NCI-H128 (cell line): Measurements from ENCODE around the gene PPTC7.
"Not testable (repeated sequence)": the region's sequence is repeated elsewhere in the genome, so short reads cannot be mapped to it uniquely, and the experiment has no call there.

Source experiments
- DNase-seq: peaks from one replicate; lab custom pipeline; 2025; ENCODE audit not compliant: unreplicated experiment; lab: John Stamatoyannopoulos, UW

Gene PPTC7

DNA sequence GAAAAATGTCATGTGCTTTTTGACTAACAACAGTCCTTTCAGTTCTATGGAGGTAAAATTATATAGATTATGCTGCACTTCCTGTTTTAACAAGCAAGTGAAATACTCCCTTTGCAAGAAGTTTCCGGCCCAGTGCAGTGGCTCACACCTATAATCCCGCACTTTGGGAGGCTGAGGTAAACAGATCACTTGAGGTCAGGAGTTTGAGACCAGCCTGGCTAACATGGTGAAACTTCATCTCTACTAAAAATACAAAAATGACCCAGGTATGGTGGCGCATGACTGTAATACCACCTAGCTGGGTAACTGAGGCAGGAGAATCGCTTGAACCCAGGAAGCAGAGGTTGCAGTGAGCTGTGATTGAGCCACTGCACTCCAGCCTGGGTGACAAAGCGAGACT is 20.7 kb downstream of the PPTC7 start:
- DNase-seq, result not testable (repeated sequence)

DNA sequence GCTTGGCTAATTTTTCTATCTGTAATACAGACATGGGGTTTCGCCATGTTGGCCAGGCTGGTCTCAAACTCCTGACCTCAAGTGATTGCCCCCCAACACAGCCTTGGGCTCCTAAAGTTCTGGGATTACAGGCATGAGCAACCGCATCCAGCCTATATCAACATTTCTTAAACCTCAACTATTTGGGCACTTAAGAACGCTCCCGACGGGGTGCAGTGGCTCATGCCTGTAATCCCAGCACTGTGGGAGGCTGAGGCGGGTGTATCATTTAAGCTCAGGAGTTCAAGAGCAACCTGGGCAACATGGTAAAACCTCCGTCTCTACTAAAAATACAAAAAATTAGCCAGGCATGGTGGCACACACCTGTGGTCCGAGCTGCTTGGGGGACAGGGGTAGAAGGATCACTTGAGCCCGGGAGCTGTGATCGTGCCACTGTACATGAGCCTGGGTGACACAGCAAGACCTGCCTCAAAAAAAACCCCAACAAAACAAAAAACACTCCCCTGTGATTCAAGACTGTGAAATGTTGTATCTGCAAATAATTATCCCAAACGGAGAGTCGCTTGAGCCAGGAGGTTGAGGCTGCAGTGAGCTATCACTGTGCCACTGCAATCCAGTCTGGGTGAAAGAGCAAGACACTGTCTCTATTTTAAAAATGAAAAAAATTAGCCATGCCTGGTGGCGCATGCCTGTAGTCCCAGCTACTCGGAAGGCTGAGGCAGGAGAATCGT is 21.5 kb downstream of the PPTC7 start:
- no peak for DNase-seq

DNA sequence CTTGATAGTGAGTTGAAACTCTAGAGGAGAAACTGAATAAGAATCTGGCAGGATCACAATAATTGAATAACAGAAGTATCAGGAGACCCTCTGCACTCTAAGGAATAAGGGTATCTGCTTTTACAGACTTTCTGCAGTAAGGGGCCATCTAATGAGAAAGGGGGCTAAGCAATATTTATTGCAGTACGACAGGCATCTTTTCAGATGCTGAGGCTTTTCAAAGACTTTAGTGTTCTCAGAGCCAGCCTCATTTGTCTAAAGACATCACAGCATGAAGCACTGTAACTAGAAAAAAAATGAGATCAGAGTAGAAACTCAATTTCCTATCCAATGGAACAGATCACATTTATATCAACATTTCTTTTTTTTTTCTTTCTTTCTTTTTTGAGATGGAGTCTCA is 22.2 kb downstream of the PPTC7 start:
- no peak for DNase-seq

DNA sequence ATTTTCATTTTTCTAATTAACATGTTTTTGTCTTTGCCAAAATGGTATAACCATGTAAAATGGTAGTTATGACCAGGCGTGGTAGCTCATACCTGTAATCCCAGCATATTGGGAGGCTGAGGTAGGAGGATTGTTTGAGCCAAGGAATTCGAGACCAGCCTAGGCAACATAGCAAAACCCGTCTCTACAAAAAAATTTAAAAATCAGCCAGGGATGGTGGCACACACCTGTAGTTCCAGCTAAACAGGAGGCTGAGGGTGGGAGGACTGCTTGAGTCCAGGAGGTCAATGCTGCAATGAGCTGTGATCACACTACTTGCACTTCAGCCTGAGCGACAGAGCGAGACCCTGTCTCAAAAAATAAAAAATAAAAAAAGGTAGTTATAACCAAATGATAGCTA is 23.1 kb downstream of the PPTC7 start:
- DNase-seq, result no peak

DNA sequence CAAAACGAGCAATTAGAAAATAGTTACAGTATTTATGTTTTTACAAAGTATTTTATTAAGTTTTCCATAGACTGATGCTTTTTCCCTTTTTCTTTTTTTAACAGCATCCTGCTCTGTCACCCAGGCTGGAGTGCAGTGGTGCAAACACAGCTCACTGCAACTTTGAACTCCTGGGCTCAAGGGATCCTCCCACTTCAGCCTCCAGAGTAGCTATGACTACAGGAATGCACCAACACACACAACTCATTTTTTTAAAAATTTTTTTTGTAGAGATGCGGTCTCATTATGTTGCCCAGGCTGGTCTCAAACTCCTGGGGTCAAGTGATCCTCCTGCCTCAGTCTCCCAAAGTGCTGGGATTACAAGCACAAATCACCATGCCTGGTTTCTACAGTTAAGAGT is 24.2 kb downstream of the PPTC7 start:
- not testable (repeated sequence) for DNase-seq

DNA sequence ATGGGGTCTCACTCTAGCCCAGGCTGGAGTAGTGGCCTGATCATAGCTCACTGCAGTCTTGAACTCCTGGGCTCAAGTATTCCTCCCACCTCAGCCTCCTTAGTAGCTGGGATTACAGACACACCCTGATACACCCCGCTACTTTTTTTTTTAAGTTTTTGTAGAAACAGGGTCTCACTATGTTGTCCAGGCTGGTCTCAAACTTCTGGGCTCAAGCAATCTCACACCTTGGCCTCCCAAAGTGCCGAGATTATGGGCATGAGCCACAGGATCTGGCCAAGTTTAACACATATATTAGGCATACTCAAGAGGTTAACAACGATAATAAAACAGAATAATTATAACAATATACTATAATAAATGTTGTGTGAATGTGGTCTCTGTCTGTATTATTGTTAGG is 25.8 kb downstream of the PPTC7 start:
- DNase-seq, result no peak

DNA sequence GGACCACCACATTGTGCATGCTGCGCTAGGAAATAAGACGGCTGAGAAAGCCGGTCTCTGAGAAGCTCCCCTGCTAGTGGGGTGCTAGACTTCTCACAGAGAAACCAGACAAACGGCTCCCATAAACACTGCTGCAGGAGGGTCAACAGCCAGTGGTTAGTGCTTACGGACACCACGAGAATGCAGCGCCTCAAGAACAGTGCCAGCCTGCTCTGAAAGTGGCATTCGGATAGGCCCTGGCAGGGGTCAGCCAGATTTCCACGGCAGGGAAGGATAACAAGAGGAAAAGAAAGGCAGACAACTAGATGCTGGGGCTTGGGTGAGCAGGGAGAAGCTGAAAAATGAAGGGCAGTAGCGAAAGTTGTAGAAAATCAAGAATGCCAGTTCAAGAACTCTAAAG is 26.4 kb downstream of the PPTC7 start:
- no peak for DNase-seq

DNA sequence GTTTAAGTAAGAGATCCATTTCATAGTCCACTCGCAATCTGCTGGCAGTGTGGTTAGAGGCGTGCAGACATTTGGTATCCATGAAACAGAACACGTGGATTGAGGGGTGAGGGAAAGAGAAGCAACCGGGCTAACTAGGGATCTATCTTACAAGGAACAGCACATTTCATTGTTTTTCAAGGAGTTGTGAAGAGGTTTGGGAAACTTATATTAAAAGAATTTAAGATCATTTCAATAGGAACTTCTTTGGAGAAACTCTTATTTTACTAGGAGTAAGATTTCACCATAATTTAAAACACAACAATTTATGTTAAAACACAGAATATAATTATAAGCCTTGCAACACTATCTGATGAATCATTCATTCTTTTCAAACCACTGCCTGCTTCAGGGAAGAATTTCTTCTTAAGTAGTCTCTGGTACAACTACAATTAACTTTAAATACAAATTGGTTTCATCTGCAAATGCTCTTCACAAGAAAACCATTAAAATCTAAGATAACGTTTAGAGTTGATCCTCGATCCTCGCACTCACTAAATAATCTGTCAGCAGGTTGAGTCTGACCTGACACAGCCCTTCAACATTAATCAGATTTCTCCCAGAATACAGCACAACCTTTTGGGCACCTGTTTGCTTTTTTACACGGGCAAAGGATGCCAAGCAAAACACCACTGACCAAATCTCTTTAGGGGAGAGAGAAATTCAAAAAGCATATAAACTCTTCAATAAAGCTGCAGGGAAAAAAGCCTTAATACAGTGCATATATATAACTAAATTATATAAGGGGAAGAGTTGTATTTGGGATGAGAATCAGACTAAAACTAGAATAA is 27.3 kb downstream of the PPTC7 start:
- DNase-seq, result no peak

DNA sequence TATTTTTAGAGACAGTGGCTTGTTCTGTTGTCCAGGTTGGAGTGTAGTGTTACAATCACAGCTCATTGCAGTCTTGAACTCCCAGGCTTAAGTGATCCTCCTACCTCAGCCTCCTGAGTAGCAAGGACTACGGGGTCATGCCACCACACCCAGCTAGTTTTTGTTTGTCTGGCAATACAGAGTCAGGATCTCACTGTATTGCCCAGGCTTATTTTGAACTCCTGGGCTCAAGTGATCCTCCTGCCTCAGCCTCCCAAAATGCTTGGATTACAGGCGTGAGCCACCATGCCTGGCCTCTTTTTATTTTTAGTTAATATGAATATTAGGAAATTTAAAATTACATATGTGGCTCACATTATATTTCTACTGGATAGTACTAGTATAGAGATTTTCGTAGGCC is 28.9 kb downstream of the PPTC7 start:
- DNase-seq, result no peak

DNA sequence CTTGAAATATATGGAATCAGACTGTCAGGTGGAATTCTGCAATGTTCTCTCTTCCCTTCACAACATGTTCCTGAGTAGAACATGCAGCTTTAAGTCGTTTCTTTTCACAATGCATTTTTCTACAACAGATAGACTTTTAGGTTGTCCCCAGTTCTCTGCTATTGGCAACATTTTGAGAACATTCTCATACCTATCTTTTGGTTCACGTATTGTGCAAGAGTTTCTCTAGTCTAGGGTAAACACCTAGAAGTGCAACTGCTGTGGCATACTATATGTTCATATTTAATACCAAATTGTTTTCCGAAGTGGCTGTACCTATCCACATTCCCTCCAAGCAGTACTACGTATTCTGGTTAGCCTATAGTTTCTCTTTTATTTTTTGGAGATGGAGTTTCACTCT is 32.1 kb downstream of the PPTC7 start:
- DNase-seq, result no peak

DNA sequence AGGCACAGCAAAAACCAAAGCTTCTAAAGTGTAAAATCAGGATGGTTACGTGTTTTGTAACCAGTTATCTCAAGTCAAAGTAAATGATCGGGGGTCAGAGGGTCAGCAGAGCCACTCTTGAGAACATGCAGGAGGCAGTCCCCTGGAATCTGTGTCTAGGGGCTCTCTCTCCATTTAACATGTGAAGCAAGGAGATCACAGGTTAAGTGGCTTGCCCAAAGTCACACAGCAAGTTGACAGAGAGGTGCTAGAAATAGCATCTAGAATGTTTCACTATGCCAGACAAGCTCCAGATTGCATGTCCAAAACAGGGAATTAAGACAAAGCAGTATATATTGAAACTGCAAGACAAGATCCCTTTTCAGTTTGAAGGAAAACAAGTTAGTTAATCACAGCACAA is 33.4 kb downstream of the PPTC7 start:
- no peak for DNase-seq

DNA sequence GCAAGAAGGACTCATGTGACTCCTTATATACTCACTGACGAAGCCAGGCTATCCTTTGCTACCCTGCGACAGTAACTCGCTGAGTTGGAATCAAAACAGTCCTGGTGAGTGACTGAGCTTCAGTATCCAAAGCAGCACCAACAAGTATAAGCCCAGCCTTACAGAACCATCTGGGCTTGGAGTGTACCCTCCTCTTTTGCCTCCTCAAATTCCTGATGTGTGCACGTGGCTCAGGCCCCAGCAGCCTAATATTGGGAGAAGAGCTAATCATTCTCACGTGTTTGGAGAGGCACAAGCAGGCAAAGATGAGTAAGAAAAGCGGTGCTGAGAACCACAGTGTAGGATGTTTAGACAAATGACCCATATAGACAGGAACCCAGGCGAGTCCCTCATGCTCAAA is 34.4 kb downstream of the PPTC7 start:
- no peak for DNase-seq

DNA sequence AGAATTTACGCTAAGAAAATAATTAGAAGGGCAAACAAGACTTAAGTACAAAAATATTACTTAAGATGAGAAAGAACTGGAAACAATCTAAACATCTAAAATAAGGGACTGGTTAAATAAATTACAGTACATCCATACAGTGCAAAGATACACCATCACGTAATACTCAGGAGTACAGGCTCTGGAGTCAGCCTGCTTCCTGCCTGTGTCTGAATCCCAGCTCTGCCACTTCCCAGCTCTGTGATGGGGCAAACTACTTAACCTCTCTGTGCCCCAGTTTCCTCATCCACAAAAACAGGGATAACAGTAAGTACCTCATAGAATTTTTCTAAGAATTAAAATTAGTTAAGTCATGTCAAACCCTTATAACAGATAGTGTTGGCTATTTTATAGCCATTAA is 36.0 kb downstream of the PPTC7 start:
- DNase-seq, result no peak

DNA sequence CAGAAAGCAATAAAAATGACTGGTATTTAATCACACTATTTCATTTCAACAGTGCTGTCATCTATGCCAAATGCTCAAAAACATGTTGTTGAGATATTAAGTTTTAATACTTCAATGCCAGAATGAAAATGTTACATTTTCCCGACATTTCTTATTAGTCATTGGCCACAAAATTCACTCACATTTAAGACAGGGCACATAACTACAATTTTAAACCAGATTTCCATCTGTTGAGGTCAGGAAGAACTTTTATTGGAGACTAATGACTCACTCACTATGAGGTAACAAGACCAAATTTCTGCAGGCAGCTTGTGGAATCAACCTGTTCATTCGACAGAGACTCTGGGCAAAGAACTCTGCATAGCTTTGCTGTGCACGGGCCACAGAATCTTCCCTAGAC is 36.8 kb downstream of the PPTC7 start:
- DNase-seq, result no peak

DNA sequence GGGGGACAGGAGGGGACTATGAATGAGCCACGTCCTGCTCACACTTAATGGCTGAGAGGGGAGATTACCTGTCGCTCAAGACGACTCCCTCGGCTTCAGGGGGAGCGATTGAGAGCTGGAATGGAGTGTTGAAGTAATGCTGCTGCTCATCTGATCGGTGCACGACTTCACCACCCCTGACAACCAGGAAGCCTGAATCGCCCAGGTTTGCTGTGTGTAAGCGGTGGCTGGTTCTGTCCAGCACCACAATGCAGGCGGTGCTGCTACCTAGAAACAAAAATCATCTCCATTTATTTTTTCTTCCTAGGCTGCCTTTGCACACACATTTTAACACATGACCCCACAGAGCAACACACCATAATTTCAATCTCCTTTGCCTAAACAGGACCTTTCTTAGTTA is 37.3 kb downstream of the PPTC7 start:
- no peak for DNase-seq

DNA sequence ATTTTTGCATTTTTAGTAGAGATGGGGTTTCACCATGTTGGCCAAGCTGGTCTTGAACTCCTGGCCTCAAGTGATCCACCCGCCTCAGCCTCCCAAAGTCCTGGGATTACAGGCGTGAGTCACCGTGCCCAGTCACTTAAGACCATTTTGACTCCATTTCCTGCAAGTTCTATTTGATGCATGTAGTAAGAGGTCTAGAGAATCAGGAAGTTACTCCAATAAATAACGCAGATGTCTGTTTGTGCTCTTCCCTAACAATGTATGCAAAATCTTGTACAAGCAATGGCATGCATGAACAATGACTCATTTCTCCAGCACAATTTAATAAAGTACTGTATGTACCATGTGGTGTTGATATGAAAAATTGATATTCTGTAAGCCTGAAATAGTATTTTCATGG is 37.9 kb downstream of the PPTC7 start:
- DNase-seq, result not testable (repeated sequence)

DNA sequence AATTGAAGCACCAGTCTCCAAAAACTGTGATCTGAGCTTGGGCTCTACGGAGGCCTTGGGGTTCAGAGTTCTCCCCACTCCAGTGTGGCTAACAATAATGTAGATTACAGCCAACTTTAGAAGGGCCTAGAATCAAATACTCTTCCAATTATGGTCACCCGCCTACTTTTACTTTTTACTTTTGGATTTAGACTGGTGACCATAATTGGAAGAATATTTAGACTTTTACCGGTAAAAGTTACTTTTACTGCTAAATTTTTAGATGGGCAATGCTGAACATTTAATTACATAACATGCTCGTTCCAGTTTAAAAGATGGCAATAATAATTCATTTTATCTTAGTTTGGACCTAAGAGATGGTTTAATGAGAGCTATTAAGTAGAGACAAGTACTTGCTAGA is 39.2 kb downstream of the PPTC7 start:
- DNase-seq, result no peak

DNA sequence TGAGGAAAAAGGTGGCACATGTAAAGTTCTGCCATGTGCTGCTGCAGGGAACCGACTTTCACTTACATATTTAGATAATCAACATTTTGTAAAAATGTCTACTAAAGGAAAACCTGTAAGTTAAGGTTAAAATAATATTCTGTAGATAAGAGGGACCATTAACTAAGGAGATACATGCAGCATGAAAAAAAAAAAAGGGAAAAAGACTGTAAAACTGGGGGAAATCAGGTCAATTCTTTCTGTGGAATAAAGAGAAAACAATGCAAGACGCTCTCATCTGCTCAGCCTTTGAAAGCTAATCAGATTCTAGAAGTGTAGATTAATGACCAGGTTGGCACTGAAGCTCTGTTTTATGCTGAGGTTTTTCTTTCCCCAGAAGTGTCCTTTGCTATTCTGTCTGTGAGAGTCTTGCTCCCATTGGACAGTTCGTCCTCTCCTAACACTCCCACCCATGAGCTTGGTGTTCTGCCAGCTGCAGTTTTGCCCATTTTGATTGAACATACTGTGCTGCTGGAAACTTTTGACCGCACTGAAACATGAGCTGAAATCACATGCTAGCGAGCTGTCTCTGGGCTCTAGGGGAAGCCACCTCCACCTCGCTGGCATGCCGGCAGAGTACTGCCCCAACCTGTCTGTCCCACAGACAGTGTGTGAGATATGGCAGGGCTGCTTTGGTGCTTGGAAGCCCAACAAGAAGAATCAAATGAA is 39.7 kb downstream of the PPTC7 start:
- DNase-seq, result no peak

DNA sequence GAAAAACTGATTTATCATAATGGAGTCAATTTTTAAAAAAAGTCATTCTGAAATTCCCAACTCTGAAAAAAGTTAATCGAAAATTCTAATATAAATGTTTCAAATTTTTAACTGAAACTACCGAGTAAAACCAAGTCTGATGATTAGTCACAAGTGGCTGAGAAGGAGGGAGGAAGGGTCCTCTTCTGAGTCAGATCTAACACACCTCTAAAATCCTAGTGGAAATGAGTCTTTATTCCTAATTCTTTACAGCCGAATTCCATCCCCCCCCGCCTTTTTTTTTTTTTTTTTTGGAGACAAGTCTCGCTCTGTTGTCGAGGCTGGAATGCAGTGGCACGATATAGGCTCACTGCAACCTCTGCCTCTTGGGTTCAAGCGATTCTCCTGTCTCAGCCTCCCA is 43.1 kb downstream of the PPTC7 start:
- DNase-seq, result no peak

DNA sequence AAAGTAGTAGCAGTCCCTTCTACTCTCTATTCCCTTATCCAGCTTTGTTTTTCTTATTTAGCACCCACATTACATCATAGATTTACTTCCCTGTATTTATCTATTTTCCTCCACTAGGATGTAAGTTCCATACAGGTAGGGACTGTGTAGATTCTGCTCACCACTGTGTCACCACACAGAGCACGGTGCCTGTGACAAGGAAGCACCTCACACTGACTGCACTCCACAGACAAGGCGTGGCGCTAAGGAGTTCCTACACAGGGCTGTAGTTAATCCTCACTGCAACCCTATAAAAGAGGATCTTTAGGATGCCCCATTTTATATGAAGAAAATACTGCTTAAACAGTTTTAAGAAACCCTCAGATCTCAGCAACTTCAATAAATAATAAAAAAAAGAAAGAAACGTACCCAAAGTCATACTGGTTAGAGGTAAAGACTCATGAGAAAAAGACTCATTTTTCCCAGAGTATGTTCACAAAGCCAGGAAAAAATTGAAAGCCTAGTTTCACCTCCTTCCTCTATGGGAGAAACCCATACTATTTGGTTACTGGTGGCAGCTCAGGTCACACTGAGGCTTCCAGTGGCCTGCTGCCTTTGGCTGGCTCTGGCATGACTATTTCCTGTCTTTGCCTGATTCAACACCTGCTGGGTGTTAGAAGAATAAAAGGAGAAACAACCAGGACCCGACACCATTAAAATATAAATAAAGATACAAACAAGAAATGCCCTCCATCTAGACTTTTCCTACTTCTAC is 44.1 kb downstream of the PPTC7 start:
- DNase-seq, result no peak
